ENCODE results near the gene MAGOH. TPM values are rescaled to one million over a fixed set of nuclear protein-coding genes. Genes with fewer than 3 reads are reported as not detected.

Gene MAGOH
- total RNA-seq = 10 to 100 TPM; 26.5 to 39.7 (median 34.1) TPM
- 100 to 1,000 TPM in 2 of 3 donors, 10 to 100 TPM in 1; 83.9 to 105 (median 104) TPM for polyA plus RNA-seq
- long read RNA-seq, donor 1, transcript MAGOH-202 (5 exons, 756 nt) = major isoform, 24 of 32 reads
- long read RNA-seq, donor 1, transcript MAGOH-201 (4 exons, 500 nt) = minor isoform, 6 of 32 reads
- long read RNA-seq, donor 1, partial matches to known transcripts = 0 of 32 reads
- long read RNA-seq, donor 1, other reads (novel, unspliced or antisense) = 0 of 32 reads
- long read RNA-seq, donor 2, transcript MAGOH-202 (5 exons, 756 nt) = major isoform, 21 of 33 reads
- long read RNA-seq, donor 2, transcript MAGOH-201 (4 exons, 500 nt) = minor isoform, 12 of 33 reads
- long read RNA-seq, donor 2, partial matches to known transcripts = 0 of 33 reads
- long read RNA-seq, donor 2, other reads (novel, unspliced or antisense) = 0 of 33 reads

DNA sequence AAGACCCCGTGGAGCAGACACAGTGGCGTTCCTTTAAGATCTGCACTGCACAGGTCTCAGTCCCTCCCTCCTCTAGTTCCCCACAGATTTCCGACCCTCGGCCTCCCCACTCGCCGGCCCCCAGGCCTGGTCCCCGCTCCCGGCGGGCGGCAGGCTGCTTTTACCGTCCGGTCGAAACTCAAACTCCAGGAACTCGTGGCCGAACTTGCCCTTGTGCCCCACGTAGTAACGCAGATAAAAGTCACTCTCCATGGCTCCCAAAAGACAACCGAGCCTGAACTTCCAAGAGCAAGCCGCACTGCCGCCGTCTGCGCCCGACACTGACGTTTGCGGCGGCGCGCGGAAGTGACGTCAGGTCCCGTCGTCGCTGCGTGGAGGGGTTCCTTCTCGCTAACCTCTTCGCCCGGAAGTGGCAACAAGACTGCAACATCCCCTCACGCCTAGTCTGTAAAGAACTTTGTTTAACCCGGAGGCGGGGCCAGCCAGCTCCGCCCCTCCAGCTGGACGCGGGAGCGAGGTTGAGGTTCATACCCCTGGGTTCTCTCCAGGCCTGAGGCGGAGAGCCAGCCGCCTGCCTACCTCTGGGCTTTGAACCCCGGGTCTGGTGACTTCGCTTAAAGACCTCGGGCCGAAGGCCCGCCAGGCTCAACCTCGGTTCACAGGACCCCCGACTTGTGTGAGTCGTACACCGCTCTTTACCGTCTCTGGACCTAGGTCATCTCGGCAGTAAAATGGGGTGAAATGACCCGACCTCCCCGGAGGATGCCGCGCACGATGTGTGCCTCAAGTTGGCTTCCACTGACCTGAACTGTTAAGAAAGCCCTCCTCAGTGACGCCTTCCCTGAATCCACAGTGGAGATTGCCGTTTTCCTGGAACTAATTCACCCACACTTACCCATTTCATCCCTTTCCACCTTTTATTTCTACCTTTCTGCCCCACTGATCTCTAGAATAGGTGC lies at the start of gene MAGOH:
Gene MAGOH, minus strand, starts transcription at position 322 of the 959 bp plus-strand sequence. Its CDS starts 70 bp downstream, at position 252.
- TF ChIP-seq POLR2A (IDR thresholded peaks at IDR 0.05) = peak; percentile 42 to 72 (median 46)
- TF ChIP-seq, protein P1, sequence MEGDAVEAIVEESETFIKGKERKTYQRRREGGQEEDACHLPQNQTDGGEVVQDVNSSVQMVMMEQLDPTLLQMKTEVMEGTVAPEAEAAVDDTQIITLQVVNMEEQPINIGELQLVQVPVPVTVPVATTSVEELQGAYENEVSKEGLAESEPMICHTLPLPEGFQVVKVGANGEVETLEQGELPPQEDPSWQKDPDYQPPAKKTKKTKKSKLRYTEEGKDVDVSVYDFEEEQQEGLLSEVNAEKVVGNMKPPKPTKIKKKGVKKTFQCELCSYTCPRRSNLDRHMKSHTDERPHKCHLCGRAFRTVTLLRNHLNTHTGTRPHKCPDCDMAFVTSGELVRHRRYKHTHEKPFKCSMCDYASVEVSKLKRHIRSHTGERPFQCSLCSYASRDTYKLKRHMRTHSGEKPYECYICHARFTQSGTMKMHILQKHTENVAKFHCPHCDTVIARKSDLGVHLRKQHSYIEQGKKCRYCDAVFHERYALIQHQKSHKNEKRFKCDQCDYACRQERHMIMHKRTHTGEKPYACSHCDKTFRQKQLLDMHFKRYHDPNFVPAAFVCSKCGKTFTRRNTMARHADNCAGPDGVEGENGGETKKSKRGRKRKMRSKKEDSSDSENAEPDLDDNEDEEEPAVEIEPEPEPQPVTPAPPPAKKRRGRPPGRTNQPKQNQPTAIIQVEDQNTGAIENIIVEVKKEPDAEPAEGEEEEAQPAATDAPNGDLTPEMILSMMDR (IDR thresholded peaks at IDR 0.05 in 8 of 11, conservative IDR thresholded peaks at IDR 0.05 in 3 of 11) = peak in 1 of 11 experiments; percentile 35
- peak; percentile 98 to 99 (median 98) for TF ChIP-seq POLR2AphosphoS5 (IDR thresholded peaks at IDR 0.05)
- Histone ChIP-seq H3K4me1 (peaks cover 19 to 34% (median 32%) of the 10 kb centered on the region in 6 donors), H3K27me3 (replicated peaks in 1 of 7) (no peaks in the 10 kb centered on the region), H3K36me3 (peaks cover 3 to 29% (median 26%) of the 10 kb centered on the region in 6 donors), H3K9me3 (no peaks in the 10 kb centered on the region), H3K4me3 (peak within 1 kb of the TSS; percentile 71 to 100 (median 97)), H3K27ac (peak within 1 kb of the TSS; percentile 39 to 91 (median 85))
- WGBS, 5 donors = 4 to 17% (median 7%) methylated on average over 39 to 64 of the region's 64 CpGs
- intact Hi-C loops (cut with DNase I; ENCODE audit: low total_unique reads) = no loop called here
- peak; percentile 99 for DNase-seq

DNA sequence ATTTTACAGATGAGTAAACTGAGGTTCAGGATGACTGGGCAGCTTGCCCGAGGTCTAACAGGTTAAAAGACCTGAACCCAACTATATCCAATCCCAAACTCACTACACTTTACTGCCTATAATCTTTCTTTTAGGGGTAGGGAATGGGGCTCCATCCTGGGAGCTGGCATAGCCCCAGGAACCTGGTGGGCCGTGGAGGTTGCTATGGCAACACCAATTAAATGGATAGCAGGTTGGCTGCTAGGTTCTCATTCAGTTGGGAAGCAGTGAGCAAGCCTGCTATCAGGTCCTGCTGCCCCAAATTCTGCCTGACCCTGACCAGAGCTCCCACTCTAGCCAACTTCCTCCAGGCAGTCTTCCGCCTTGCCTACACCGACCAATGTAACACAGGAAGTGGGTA lies 48.6 kb upstream of the MAGOH start:
- DNase-seq = no peak
- Histone ChIP-seq H3K9me3 (no peaks in the 10 kb centered on the region), H3K36me3 (peaks cover 0 to 39% (median 3%) of the 10 kb centered on the region in 6 donors), H3K4me1 (peaks cover 0 to 4% (median 0%) of the 10 kb centered on the region in 6 donors), H3K27me3 (replicated peaks in 1 of 7) (no peaks in the 10 kb centered on the region), H3K4me3 (no peak overlapping the region), H3K27ac (no peak overlapping the region)
- no peak for TF ChIP-seq POLR2AphosphoS5 (IDR thresholded peaks at IDR 0.05)
- TF ChIP-seq, protein P1 (IDR thresholded peaks at IDR 0.05 in 8 of 11, conservative IDR thresholded peaks at IDR 0.05 in 3 of 11) = no peak
- TF ChIP-seq POLR2A (IDR thresholded peaks at IDR 0.05) = no peak
- intact Hi-C loops (cut with DNase I; ENCODE audit: low total_unique reads) = no loop called here
- 63 to 81% (median 77%) methylated on average over 4 of the region's 4 CpGs for WGBS, 5 donors

DNA sequence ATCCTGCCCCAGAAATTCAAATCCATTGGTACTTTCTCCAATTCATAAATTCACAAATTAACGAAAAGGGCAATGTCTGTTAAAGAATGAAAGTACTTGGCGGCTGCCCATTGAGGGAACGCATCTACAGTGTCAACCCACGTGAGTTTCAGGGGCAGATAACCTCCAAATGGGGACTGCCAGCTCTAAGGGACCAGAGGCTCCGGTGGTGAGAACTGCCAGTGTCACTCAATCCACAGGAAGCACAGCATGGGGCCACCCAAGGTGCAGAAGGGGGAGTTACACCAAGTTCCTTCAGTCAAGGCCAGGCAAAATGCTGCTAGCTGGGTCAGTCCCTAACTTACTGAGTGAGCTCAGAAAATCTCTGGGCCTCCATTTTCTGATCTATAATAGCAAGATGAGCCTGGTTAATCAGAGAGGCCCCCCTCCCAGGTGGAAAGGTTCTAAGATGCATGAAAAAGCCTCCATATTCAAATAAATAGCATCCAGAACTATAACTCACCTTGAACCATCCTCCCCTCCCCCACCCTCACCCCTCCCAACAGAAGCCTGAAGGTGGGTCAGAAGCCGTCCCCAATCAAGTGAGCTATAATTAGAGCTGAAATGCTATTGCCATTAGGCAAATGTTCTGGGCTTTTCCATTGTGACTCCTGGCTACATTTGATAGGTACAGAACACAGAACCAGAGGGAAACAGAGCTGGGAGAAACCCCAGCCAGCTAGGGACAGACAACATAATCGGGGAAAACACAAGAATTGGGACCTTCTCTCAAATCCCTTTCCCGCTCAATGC lies 47.8 kb upstream of the MAGOH start:
- Histone ChIP-seq H3K27me3 (replicated peaks in 1 of 7) (no peaks in the 10 kb centered on the region), H3K4me3 (no peak overlapping the region), H3K36me3 (peaks cover 0 to 43% (median 3%) of the 10 kb centered on the region in 6 donors), H3K9me3 (no peaks in the 10 kb centered on the region), H3K4me1 (peaks cover 0 to 4% (median 0%) of the 10 kb centered on the region in 6 donors), H3K27ac (no peak overlapping the region)
- no peak for TF ChIP-seq POLR2A (IDR thresholded peaks at IDR 0.05)
- no peak for DNase-seq
- 58 to 67% (median 62%) methylated on average over 8 of the region's 8 CpGs for WGBS, 5 donors
- intact Hi-C loops (cut with DNase I; ENCODE audit: low total_unique reads) = no loop called here

DNA sequence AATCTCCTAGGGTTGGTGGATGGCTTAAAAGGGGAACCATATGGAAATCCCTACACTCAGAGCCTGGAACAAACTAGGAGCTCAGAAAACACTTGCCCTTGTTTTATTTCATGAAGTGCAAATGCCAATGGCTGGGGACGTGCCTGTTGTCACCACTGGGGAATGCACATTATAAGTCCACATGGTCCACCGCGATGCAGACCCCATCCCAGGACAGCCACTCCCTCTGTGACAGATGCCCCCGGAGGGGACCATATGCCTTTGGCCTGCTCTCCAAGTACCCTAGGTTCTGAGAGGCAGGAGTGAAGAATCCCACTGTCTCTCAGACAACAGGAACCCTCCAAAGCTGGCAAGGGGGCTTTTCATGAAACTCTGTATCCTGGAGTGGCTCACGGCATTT lies 47.2 kb upstream of the MAGOH start:
- no peak overlapping the region for H3K4me3 ChIP-seq
- no peaks in the 10 kb centered on the region for H3K27me3 ChIP-seq (replicated peaks in 1 of 7)
- intact Hi-C loops (cut with DNase I; ENCODE audit: low total_unique reads) = no loop called here
- 77 to 95% (median 82%) methylated on average over 5 of the region's 5 CpGs for WGBS, 5 donors
- H3K9me3 ChIP-seq = no peaks in the 10 kb centered on the region
- peaks cover 0 to 4% (median 0%) of the 10 kb centered on the region in 6 donors for H3K4me1 ChIP-seq
- H3K36me3 ChIP-seq = peaks cover 0 to 44% (median 3%) of the 10 kb centered on the region in 6 donors
- H3K27ac ChIP-seq = no peak overlapping the region
- TF ChIP-seq POLR2AphosphoS5 (IDR thresholded peaks at IDR 0.05) = no peak
- TF ChIP-seq, protein P1 (IDR thresholded peaks at IDR 0.05 in 8 of 11, conservative IDR thresholded peaks at IDR 0.05 in 3 of 11) = no peak
- no peak for TF ChIP-seq POLR2A (IDR thresholded peaks at IDR 0.05)
- DNase-seq = no peak

Data from spleen (tissue), 13 donors.